HG03342 (cell line): ENCODE measurements around the gene GATM.
A peak's percentile ranks its signal among the peaks of the same experiment; 100 is the strongest.
"Not testable (repeated sequence)": the region's sequence is repeated elsewhere in the genome, so short reads cannot be mapped to it uniquely, and the experiment has no call there.

Source experiments
- ATAC-seq: cut with Tn5 transposase; IDR thresholded peaks from one replicate; pipeline ENCODE4 v1.9.1; 2021; ENCODE audit warnings: mild to moderate bottlenecking, moderate library complexity; ENCODE audit not compliant: unreplicated experiment

GATM gene

DNA sequence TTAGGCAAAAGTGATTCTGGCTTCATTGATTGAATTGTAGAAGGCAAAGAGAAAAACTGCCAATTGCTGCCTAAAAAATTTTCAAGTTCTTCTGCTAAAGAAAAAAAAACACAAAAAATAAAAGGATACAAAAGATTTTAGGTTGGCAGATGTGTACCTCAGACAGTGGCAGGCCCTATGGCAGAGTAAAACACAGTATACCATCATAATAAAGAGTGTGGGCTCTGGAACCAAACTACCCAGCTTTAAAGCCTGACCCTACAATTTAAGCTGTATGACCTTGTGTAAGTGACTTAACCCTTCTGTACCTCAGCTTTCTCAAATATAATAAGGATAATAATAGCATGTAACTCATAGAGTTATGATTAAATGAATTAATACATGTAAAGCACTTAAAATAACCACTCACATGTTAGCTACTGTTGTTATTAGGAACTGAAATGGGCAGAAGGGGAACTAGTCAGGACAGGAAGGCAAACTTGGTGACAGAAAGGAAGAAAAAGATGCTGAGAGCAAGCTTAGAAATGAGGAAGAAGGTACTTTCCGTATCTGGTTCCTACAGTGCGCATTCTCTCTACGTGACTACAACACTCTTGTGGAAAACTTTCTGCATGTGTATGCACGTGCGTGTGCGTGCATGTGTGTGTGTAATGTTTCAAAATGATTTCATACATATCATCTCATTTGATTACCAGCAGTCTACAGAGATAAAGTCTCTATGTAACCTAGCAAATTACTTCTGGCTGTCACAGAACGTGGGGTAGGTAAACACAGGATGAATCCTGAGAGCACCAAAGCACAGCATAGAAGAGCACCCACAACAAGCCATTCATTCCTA, 13.6 kb upstream of the GATM start:
- ATAC-seq = peak; percentile 92

DNA sequence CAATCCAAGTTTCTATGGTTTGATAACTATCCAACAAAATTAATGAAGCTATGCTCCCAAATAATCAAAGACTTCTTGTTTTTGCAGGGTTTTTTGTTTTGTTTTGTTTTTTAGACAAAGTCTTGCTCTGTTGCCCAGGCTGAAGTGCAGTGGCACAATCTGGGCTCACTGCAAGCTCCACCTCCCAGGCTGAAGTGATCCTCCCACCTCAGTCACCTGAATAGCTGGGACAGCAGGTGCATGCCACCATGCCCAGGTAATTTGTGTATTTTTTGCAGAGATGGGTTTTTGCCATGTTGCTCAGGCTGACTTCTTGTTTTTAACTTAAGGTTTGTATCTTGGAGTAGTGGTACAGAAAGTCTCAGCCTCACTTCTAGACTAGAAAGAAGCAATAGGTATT, 11.0 kb upstream of the GATM start:
- ATAC-seq = no peak

GRCh38 chr15:45387380-45388007, 9.2 kb upstream of the GATM start:
- ATAC-seq = no peak

GRCh38 chr15:45386974-45387373, 8.6 kb upstream of the GATM start:
- no peak for ATAC-seq

GRCh38 chr15:45386420-45386819, 8.1 kb upstream of the GATM start:
- no peak for ATAC-seq

DNA sequence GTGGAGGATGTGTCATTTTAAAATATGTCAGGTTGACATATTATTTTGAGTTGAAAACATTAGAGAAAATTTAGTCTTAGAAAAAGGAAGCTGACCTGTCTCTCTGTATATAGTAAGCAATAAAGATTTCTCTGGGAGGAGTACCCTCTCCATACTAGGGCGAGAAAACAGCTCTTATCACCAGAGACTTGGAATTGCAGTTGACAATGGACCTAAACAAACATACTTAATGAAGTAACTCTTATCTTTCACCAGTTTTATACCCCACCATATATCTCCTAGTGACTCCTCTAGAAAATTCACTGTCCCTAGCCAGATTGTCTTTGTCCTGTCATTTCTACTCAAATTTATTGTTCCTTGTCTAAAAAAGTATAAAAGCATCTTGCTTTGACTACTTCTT, 7.2 kb upstream of the GATM start:
- no peak for ATAC-seq

GRCh38 chr15:45384700-45385099, 6.4 kb upstream of the GATM start:
- ATAC-seq = no peak

GRCh38 chr15:45378913-45379262, 544 bp upstream of the GATM start:
- no peak for ATAC-seq

GRCh38 chr15:45377609-45378148, 665 bp downstream of the GATM start:
- no peak for ATAC-seq

- ATAC-seq = no peak
Observed at GRCh38 chr15:45376967-45377608, 1.3 kb downstream of the GATM start.

GRCh38 chr15:45376300-45376928, 1.9 kb downstream of the GATM start:
- ATAC-seq = no peak

DNA sequence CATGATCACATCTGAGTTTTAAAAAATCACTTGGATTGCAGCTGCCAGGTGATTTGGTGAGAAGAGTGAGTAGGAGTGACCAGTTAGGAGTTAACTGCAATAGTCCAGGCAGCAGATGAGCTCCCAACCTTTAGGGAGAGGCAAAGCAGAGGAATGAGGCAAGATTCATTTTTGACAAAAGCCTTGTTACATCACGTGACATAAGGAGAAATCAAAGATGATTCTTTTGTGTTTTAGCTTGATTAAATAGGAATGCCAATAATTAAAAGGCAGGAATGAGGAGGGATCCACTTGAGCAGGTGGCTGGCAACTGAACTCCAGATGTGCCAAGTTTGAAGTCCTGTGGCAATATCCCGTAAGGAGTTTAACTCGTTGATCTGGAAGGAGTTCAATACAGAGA, 2.5 kb downstream of the GATM start:
- no peak for ATAC-seq

- no peak for ATAC-seq
Observed at GRCh38 chr15:45373976-45374375, 4.4 kb downstream of the GATM start.

DNA sequence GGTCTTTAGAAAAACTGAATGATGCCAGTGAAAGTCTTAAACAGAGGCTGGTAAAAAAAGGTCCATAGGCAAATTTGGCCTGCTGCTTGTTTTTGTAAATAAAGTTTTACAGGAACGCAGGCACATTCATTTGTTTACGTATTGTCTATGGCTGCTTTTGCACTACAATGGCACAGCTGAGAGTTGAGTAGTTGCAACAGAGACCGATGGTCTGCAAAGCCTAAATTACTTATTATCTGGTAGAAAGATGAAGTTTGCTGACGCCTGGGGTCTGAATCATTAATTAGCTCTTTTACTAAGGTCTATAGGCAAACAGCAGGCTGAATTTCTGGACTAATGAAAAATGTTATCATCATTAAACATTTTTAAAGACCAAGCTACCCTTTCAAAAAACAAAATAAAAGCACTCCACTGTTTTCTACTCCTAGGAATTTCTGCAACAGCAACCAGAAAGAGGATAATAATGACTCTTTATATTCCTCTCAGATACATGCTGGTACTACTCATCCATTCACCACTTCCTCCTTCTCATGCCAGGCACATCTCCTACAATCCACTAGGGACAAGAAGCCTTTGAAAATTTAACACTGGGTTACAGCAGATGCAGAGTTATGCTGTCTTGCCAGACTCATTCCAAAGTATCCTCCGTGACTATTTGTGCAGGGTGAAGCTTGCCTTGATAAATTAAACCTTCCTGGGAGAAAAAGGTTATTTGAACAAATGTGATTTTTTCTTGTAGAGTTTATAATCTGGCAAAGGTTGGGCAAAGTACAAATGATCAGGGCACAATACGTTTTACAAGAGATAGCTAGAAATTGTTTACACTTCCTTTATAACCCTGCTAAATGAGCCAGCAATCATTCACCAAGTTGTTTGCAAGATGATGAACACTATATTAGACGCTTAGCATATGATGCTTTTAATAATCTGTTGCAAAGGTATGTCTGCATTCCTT, 6.0 kb downstream of the GATM start:
- ATAC-seq = no peak

DNA sequence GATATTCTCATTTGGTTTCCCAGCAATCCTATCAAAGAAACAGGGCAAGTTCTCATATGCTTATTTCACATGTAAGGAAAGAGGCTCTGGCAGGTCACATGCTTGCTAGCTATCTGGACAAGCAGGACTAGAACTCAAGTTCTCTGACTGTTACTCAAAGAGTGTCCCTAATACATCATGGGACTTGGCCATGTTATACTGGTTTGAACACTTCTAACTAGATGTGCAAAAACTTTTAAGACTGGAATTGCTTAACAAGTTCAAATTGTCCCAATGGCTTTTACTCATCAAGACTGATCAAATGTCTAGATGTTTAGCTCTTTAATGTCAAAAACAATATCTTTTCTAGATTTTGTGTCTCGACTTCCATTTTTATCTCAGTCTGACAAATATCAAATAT, 6.8 kb downstream of the GATM start:
- ATAC-seq = no peak

GRCh38 chr15:45370042-45370441, 8.3 kb downstream of the GATM start:
- ATAC-seq = not testable (repeated sequence)

- not testable (repeated sequence) for ATAC-seq
Observed at GRCh38 chr15:45367222-45367621, 11.1 kb downstream of the GATM start.

- ATAC-seq = no peak
Observed at GRCh38 chr15:45364271-45364670, 14.1 kb downstream of the GATM start.

DNA sequence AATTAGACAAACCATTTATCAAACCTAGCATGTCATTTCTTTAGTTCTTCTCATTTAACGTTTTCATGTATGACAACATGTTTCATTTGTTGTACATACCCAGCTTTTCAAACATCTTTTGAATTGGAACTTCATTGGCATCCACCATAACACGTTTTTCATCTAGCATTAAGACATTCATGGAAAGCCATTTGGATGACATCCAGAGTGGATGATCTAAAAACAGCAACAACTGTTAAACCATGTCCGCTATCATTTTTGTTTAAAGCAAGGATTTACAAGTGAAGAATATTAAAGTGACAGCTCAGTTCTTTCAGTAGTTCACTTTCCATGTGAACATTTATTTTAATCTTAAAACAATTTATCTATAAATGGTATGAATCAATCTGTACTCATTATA, 14.5 kb downstream of the GATM start:
- no peak for ATAC-seq

DNA sequence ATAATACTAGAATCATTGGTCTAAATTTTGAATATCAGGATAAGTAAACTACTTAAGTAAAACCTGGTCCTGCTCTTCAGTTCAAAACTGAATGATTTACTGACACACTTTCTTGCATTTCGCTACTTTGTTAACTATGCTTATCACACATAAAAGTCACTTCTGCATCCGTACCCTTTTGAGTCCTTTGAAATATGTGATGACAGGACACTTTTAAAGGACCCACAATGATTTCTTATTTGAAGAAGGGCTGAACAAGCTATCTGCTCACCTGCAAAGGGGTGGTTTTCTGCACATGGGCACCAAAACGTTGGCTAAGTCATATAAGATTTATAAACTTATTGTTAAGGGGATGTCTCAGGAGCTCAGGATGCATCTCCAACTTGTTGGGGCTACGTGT, 15.0 kb downstream of the GATM start:
- ATAC-seq = no peak
